PFSK-1 (cell line): Measurements from ENCODE around the gene EPHA3.

ENCODE experiments used
- POLR2AphosphoS5 ChIP-seq: IDR thresholded peaks from 2 replicates; pipeline ENCODE4 v1.6.1; 2012; ENCODE audit warnings: low read depth, mild to moderate bottlenecking, control low read depth, low read length, moderate library complexity
- TAF1 ChIP-seq: IDR thresholded peaks from 2 replicates; pipeline ENCODE4 v1.6.1; 2012; ENCODE audit warnings: low read length, control low read depth, borderline replicate concordance; ENCODE audit not compliant: insufficient read depth
- TF ChIP-seq, protein P1 (sequence below), 2 experiments: IDR thresholded peaks; 2 replicates each; pipeline versions ENCODE4 v1.6.1 to v1.8.0; 2011 to 2012; ENCODE audit warnings: low read depth in 2 of 2, low read length in 2 of 2, control low read depth in 1 of 2, inconsistent platforms in 1 of 2, mild to moderate bottlenecking in 1 of 2, moderate library complexity in 1 of 2; ENCODE audit not compliant: insufficient read depth in 1 of 2

DNA sequence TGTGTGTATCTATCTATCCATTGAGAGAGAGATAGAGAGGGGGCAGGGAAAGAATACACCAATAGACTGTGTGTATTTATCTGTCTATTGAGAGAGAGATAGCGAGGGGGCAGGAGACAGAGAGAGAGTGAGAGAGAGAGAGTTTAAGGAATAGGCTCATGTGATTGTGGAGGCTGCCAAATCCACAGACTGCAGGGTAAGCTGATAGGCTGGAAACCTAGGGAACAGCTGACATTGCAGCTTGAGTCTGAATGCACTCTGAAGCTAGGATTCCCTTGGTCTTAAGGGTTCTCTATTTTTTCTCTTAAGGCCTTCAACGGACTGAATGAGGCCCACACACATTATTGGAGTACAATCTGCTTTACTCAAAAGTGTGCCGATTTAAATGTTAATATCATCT is 255.8 kb downstream of the EPHA3 start:
- TF ChIP-seq POLR2AphosphoS5 (no peak), TAF1 (no peak)
- TF ChIP-seq, protein P1, sequence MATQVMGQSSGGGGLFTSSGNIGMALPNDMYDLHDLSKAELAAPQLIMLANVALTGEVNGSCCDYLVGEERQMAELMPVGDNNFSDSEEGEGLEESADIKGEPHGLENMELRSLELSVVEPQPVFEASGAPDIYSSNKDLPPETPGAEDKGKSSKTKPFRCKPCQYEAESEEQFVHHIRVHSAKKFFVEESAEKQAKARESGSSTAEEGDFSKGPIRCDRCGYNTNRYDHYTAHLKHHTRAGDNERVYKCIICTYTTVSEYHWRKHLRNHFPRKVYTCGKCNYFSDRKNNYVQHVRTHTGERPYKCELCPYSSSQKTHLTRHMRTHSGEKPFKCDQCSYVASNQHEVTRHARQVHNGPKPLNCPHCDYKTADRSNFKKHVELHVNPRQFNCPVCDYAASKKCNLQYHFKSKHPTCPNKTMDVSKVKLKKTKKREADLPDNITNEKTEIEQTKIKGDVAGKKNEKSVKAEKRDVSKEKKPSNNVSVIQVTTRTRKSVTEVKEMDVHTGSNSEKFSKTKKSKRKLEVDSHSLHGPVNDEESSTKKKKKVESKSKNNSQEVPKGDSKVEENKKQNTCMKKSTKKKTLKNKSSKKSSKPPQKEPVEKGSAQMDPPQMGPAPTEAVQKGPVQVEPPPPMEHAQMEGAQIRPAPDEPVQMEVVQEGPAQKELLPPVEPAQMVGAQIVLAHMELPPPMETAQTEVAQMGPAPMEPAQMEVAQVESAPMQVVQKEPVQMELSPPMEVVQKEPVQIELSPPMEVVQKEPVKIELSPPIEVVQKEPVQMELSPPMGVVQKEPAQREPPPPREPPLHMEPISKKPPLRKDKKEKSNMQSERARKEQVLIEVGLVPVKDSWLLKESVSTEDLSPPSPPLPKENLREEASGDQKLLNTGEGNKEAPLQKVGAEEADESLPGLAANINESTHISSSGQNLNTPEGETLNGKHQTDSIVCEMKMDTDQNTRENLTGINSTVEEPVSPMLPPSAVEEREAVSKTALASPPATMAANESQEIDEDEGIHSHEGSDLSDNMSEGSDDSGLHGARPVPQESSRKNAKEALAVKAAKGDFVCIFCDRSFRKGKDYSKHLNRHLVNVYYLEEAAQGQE (IDR thresholded peaks at IDR 0.05; ENCODE audit: insufficient read depth in 1 of 2, low read depth in 2 of 2, low read length in 2 of 2): no peak
